Cardiac fibroblast (primary cell): ENCODE measurements around the gene CCNL1.
"Not testable (repeated sequence)": the region's sequence is repeated elsewhere in the genome, so short reads cannot be mapped to it uniquely, and the experiment has no call there.

Source experiments
- DNase-seq, 2 donors: peaks; one replicate each; pipeline versions ENCODE4 v3.0.0 to v3.0.0-alpha.2; 2010; ENCODE audit warnings: low read depth in 2 of 2
- H3K4me3 ChIP-seq, 2 donors: replicated peaks in 1 of 2; 1 replicate in 1 of 2; 2 replicates in 1 of 2; pipeline ENCODE4 v1.5.1; 2011; ENCODE audit warnings: low read depth in 2 of 2, low read length in 2 of 2, mild to moderate bottlenecking in 2 of 2, moderate library complexity in 1 of 2
- CTCF ChIP-seq: IDR thresholded peaks from one replicate; pipeline ENCODE4 v1.5.1; 2011; ENCODE audit warnings: low read depth, mild to moderate bottlenecking, low read length, inconsistent platforms

The CCNL1 gene

GRCh38 chr3:157176934-157177333 is 17.0 kb upstream of the CCNL1 start:
- TF ChIP-seq CTCF: no peak
- no peak overlapping the region for H3K4me3 ChIP-seq
- DNase-seq: no peak

GRCh38 chr3:157175691-157176507 is 16.0 kb upstream of the CCNL1 start:
- peak; percentile 38 to 43 for DNase-seq
- TF ChIP-seq CTCF: no peak
- H3K4me3 ChIP-seq: peak overlapping the region; percentile 48 to 63

- TF ChIP-seq CTCF: no peak
- peak overlapping the region; percentile 48 to 63 for H3K4me3 ChIP-seq
- peak; percentile 100 for DNase-seq
These were observed 14.9 kb upstream of the CCNL1 start for GRCh38 chr3:157174649-157175498.

- no peak for DNase-seq
- peak overlapping the region; percentile 46 to 48 for H3K4me3 ChIP-seq
These were observed 14.3 kb upstream of the CCNL1 start for GRCh38 chr3:157174290-157174648.

GRCh38 chr3:157173343-157173742 is 13.4 kb upstream of the CCNL1 start:
- H3K4me3 ChIP-seq, DNase-seq: not testable (repeated sequence)

More at GRCh38 chr3:157174290-157174648, 14.3 kb upstream of the CCNL1 start:
- TF ChIP-seq CTCF: no peak

GRCh38 chr3:157172746-157173145 is 12.8 kb upstream of the CCNL1 start:
- no peak for TF ChIP-seq CTCF
- H3K4me3 ChIP-seq: no peak overlapping the region
- no peak for DNase-seq

GRCh38 chr3:157170861-157171260 is 10.9 kb upstream of the CCNL1 start:
- TF ChIP-seq CTCF: no peak
- H3K4me3 ChIP-seq: no peak overlapping the region
- DNase-seq: peak in 1 of 2 donors; percentile 16
